GM19455 (cell line): ENCODE data around the gene PACC1.
"Not testable (repeated sequence)": the region's sequence is repeated elsewhere in the genome, so short reads cannot be mapped to it uniquely, and the experiment has no call there.

ENCODE experiments used
- ATAC-seq: cut with Tn5 transposase; IDR thresholded peaks from one replicate; pipeline ENCODE4 v1.9.1; 2021; ENCODE audit not compliant: unreplicated experiment

PACC1 gene

DNA sequence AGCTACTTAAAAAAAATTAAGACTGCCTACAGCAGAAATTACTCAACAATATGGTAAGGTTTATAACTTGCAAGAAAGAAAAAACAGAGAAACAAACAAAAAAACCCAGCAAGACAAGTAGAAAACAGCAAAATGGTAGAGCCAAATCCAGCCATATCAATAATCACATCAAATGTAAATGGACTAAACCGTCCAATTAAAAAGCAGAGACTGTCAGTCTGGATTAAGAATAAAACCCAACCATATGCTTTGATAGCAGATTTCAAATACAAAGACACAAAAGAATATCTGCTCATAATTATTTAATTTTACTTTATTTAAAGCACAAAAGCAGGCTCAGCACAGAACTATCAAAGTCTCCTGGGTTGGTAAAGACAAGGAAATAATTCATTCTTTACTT, 17.5 kb downstream of the PACC1 start:
- ATAC-seq: no peak

DNA sequence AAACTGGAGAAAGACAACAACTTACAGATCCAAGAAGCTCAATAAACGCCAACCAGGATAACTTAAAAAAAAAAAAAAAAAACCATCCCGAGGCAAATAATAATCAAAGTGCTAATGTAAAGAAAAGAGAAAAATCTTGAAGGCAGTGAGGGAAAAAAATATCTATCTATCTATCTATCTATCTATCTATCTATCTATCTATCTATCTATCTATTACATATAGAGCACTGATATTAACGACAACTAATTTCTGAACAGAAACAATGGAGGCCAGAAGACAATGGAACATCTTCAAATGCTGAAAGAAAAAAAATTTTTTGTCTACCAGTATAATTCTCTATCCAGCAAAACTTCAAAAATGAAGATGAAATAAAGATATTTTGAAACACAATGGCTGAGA, 18.0 kb downstream of the PACC1 start:
- ATAC-seq: no peak

DNA sequence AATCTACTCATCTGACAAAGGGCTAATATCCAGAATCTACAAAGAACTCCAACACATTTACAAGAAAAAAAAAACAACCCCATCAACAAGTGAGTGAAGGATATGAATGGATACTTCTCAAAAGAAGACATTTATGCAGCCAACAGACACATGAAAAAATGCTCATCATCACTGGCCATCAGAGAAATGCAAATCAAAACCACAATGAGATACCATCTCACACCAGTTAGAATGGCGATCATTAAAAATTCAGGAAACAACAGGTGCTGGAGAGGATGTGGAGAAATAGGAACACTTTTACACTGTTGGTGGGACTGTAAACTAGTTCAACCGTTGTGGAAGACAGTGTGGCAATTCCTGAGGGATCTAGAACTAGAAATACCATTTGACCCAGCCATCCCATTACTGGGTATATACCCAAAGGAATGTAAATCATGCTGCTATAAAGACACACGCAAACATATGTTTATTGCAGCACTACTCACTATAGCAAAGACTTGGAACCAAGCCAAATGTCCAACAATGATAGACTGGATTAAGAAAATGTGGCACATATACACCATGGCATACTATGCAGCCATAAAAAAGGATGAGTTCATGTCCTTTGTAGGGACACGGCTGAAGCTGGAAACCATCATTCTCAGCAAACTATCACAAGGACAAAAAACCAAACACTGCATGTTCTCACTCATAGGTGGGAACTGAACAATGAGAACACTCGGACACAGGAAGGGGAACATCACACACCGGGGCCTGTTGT, 18.8 kb downstream of the PACC1 start:
- not testable (repeated sequence) for ATAC-seq

DNA sequence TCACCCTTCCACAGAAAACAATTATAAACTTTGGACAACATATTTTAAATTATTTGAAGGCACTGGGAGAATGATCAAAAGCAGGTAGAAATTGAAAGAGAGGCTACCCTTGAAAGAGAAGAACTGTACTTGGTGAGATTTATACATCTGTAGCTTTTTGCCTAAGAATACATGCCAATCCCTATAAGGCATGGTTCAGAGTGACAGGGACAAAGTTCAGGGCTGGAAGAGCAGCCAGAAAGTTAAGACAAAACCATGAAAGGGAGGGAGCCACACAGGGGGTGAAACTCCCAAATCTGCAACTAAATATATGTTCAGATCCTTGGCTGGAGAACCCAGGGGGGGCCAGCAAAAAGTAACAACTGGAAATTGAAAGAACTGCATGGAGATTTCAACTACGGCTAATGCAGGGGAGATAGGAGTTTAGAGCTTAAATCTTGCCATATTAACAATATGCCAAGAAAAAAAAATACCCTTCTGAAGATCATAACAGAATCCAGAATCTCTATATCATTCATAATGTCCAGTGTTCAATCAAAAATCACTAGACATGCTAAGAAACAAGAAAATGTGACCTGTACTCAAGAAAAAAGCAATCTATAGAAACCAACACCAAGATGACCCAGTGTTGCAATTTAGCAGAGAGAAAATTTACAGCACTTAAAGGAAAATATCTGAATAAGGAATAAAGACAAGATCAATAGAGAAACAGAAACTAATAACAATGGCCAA, 25.5 kb downstream of the PACC1 start:
- ATAC-seq: no peak

DNA sequence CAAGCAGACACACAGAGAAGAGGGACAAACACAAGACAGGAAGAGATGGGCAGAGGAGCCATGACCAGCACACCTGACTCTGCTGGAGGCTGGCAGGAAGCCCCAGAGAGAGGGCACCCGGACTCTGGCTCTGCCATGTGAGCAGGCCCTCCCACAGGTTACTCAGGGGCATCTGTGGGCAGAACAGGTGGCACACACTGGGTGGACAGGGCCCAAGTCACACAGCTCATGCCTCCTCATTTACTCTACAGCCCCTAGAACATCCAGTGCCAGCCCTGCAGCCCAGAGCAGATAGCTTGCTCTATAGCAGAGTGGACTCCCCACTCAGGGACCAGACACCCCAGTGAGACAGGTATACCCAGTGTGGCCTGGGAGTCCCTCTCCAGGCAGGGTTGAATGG, 28.7 kb downstream of the PACC1 start:
- no peak for ATAC-seq

DNA sequence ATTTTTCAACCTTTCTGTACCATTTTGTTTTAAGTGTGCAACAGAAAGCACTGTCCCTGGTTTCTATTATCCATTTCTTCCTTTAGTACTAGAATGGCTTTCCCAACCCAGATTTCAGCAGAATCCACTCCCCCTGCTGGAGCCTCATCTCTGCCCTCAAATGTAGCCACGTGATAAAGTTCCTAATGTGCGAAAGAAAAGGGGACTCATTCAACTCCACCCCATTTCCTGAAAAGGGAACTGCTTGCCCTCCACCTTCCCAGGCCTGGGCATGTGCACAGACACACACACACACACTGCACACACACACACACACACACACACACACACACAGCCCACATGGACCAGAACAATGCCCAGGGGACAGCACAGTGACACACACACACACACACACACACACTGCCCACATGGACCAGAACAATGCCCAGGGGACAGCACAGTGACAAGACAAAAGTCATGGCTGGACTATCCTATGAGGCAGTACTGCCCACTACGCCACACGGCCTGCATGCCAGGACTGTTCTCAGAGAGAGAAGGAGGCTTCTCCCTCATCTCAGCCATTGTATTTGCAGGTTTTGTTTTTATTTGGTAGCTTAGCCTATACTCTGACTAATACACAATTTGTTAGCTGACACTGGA, 33.2 kb downstream of the PACC1 start:
- ATAC-seq: no peak

DNA sequence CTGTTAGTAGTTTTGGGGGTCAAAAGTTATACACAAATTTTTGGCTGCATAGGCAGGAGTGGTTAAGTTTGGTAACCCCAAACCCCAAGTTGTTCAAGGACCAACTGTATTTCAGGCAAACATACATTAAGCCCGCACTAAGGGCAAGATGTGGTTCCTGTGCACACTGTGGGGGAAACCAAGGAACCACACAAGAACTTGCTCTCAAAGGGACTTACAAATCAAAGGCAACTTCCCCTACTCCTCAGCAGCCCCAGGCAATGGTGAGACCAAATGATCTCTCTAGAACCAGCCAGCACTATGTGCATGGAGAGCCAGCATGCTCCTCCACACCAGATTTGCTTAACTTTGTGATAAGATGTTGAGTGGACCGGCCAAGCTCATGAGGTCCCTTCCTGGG, 35.3 kb downstream of the PACC1 start:
- no peak for ATAC-seq

DNA sequence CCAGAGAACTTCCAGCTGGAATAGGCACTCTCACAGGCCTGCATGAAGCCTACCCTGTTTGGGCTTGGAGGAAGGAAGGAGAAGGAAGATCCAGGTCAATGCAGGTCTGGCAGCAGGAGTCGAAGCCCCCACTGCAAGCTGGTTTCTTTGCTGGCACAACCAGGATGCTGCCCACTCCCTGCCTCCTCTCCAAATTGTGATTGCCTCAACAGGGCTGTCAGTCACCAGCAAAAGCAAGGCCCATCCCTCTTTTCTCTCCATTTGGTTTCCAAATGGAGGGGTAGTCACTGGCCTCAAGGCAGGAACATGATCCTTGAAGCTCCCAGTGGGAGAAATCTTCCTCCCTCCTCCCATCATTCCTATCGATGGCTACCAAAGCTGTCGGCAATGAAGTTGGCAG, 37.0 kb downstream of the PACC1 start:
- ATAC-seq: no peak

DNA sequence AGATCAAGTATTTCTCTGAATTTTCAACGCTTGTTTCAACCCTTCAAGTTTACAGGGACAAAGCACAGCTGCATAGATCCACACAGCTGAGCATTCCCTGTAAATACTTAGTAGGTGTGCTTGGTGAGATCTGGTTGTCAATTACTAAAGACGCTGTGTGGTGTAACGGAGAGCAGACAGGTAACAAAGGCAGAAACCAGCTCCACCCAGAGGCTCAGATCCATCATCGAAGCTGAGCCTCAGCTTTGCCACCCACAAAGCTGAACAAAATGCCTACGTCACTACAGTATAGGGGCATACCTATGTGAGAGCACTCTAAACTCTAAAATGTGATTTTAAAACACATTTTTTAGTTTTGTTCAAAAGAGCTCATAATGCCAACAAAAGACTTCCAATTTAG, 38.7 kb downstream of the PACC1 start:
- ATAC-seq: no peak

DNA sequence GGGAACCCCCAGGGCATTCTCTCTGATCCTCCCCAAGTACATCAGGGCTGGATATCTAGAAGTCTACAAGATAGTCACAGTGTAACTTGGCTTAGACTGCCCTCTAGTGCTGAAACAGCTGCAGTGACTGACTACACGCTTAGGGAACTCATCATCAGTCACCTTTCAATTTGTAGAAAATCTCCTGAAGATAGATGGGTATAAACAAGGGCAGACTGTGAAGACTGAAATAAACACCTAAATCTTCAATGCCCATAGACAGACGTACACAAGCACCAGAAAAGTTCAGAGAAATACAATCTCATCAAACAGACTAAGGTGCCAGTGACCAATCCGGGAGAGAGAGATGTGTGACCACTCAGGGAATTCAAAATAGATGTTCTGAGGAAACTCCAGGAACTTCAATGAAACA, 46.6 kb downstream of the PACC1 start:
- ATAC-seq: no peak

DNA sequence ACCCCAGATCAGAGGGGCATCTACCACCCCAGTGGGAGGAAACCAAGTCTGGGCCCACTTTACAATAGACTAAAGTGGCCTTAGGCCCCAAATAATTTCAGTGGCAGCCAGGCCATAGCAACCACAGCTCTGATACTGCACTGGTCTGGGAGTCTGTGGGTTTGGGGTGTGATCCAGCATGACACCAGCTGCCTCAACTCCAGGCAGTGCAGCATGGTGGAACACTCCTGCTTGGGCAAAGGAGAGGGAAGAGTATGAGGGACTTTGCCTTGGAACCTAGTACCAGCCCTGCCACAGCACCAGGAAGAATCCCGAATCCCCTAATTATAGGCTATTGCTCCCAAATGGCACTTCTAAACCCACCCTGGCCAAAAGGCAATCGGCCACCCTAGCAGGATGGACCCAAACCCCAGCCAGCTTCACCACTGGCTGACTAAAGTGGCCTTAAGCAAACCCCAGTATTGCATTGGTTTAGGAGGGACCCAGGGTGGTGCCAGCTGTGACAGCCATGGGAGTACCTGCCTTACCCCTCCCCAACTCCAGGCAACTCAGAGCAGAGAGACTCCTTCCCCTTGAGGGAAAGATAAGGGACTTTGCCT, 47.1 kb downstream of the PACC1 start:
- no peak for ATAC-seq

DNA sequence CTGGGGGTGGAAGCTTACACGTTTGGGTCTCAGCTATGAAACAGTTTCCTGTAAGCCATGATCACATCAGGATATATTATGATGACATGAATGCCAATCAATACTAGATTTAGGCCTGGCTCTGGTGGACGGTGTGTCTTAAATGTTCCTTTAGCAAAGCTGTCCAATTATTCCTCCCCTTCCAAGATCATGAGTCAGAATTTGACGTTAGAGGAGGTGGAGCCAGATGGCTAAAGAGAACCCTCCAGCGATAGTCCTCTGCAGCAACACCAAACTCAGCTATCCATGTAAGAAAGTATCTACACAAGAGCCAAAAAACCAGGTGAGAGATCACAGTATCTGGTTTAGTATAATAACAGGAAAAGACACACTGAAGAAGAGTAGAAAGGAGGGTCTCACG, 47.8 kb downstream of the PACC1 start:
- no peak for ATAC-seq

DNA sequence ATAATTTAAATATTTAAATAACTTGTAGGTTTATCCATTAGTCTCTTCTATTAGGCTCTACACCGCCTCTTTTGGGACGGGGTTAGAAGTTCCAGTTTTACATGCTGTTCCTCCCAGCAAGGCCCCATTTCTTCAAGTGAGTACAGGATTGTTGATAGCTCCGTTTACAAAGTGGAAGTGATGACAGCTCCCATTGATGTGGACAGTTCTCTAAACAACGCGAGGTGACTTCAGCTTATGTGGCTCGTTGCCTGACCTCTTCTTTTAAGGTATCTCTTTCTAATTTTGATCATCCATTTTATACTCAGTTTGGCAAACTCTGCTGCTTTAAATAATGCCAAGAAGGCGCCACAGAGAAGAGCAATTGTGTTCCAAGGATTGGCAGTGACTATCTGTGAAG, 49.7 kb downstream of the PACC1 start:
- no peak for ATAC-seq

DNA sequence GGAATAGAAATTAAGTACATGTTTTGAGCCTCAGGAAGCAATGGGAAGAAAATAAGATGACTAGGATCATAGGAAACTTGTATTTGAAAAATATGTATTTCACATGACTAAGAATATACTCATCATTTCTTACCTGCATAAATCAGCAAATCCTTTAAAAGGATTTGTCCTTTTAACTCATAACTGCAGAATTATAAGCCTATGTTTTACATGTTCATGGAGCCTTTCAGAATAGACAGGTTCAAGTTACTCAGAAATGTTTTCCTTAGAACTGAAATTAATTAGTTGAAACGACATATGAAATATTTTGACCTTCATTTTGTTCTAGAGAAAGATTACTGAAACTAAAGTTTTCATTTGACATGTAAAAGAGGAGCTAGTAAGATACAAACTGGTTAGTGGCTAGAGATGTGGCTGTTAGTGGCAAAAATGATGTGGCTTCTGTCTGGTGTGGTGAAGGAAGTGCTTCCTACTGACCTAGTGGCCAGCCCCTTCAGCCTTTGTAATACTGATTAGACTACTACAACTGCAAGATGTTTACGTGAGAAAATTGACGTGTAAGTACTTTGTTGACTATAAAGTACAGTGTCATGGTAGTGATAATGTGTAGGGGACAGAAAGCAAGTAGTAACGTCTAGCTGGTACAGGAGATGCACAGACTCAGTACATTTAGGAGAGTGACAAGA, 54.7 kb downstream of the PACC1 start:
- no peak for ATAC-seq

DNA sequence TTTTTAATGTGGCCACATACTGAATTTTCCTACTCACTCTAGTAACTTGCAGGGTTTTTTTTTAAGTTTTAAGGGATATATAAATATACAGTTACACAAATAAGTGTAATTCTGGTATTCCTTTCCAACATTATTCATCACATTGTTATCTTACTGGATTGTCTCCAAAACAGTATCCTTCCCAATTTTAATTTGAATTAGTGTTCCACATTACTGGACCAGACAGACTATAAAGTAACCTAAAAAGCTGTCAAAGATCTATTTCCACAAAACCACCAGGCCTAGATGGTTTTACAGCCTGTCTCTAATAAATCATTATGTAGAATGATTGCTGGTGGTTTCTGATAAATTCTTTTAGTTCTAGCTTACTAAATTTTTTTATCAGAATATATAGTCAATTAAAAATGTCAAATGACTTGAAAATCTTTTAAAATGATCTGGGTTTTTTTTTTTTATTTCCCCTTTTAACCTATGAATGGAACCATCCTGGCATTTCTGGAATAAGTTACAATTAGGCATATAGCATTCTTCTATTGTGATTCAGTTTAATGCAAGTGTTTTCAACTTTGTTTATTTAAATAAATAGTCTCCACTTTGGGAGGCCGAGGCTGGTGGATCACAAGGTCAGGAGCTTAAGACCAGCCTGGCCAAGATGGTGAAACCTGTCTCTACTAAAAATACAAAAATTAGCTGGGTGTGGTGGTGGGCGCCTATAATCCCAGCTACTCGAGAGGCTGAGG, 59.3 kb downstream of the PACC1 start:
- ATAC-seq: no peak

DNA sequence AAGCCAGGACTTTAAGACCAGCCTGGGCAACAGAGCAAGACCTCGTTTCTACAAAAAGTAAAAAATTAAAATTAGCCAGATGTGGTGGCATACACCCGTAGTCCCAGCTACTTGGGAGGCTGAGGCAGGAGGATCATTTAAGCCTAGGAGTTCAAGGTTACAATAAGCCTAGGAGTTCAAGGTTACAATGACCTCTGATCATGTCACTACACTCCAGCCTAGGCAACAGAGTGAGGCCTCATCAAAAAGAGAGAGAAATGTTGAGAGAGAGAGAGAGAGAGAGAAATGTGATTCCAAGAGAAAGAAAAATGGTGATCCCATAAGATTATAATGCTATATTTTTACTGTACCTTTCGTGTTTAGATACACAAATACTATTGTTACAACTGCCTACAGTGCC, 60.2 kb downstream of the PACC1 start:
- ATAC-seq: no peak

DNA sequence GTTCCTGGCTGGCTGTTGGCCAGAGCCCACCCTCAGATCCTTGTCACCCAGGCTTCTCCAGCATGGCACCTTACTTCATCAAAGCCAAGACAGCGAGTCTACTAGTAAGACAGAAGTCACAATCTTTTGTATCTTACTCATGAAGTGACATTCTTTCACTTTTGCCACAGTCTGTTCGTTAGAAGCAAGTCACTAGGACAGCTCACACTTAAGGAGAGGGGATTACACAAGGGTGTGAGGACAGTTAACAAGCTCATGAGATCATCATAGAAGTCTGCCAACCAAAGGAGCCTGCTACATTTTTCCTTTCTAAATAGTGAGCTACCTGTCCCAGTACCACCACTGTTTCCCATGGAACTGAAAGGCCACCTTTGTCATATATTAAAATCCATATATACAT, 61.5 kb downstream of the PACC1 start:
- ATAC-seq: no peak

DNA sequence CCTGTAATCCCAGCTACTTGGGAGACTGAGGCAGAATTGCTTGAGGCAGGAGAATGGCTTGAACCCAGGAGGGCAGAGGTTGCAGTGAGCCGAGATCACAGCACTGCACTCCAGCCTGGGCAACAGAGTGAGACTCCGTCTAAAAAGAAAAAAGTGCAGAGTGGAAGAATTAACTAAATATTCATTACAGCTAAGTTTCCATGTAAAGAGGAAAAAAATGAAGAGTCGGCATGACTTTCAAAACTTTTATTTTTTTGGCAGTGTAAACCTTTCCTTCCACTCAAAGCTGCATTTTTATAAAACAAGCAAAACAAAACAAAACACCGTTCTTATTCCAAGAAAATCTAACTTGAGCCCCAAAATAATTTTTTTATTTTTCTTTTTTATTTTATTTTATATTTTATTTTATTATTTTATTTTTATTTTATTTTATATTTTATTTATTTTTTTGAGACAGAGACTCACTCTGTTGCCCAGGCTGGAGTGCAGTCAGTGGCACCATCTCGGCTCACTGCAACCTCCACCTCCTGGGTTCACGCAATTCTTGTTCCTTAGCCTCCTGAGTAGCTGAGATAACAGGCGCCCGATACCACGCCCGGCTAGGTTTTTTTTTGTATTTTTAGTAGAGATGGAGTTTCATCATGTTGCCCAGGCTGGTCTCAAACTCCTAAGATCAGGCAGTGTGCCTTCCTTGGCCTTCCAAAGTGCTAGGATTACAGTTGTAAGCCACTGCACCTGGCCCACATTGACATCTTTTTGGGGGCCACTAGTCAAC, 62.9 kb downstream of the PACC1 start:
- no peak for ATAC-seq

DNA sequence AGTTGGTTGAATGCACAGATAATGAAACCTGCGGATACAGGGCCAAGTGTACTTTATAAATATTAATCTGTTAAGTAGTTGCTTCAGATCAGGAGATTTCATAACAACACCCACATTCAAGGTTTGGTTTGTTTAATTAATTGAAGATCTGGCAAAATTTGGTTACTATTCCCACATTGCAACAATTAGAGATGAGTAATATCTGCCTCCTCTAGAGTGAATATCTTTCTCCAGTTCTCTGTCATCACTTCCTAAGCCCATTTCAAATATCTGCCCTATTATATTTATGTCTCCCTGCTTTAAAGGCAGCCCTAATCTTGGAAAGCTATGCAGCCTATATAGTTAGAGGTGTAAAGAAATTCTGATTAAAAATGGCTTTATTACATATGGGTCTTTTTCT, 68.1 kb downstream of the PACC1 start:
- ATAC-seq: no peak

DNA sequence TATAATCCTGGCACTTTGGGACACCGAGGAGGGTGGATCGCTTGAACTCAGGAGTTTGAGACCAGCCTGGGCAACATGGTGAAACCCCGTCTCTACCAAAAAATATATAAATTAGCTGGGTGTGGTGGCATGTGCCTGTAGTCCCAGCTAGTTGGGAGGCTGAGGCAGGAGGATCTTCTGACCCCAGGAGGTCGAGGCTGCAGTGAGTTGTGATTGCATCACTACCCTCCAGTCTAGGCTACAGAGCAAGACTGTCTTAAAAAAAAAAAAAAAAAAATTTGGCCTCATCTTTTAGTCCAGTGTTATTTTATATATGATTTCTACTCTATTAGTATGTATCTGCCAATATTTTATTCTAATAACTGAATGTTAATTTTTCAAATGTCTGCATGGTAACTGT, 69.8 kb downstream of the PACC1 start:
- no peak for ATAC-seq
